GM12875 (cell line): ENCODE measurements around the gene LRP1B.

Experiments
- H3K4me3 ChIP-seq: one replicate; pipeline ENCODE4 v1.5.1; 2011; ENCODE audit warnings: low read depth, low read length, control low read depth
- TF ChIP-seq, protein P1 (sequence below): IDR thresholded peaks from 2 replicates; pipeline ENCODE4 v1.5.1; 2011; ENCODE audit warnings: low read depth, mild to moderate bottlenecking, control low read depth, inconsistent platforms, low read length, moderate library complexity, borderline replicate concordance; ENCODE audit not compliant: insufficient read depth

LRP1B gene

DNA sequence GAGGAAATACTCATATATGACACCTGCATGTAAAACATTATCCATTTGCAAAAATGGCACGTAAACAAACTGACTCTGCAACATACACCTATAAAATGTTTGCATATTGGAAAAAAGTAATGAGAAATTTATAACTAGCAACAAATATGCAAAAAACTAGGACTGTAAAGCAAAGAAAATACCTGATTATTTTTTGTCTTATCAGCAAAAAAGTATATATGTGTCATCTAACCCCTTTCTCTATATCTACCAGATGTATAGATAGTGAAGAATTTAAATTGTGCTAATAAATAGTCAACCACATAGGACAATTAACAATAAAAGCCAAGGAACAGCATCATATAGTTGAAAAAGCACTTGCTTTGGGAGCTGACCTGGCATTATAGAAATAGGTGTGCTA, 543.8 kb downstream of the LRP1B start:
- TF ChIP-seq, protein P1, sequence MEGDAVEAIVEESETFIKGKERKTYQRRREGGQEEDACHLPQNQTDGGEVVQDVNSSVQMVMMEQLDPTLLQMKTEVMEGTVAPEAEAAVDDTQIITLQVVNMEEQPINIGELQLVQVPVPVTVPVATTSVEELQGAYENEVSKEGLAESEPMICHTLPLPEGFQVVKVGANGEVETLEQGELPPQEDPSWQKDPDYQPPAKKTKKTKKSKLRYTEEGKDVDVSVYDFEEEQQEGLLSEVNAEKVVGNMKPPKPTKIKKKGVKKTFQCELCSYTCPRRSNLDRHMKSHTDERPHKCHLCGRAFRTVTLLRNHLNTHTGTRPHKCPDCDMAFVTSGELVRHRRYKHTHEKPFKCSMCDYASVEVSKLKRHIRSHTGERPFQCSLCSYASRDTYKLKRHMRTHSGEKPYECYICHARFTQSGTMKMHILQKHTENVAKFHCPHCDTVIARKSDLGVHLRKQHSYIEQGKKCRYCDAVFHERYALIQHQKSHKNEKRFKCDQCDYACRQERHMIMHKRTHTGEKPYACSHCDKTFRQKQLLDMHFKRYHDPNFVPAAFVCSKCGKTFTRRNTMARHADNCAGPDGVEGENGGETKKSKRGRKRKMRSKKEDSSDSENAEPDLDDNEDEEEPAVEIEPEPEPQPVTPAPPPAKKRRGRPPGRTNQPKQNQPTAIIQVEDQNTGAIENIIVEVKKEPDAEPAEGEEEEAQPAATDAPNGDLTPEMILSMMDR, result no peak
- no peak overlapping the region for H3K4me3 ChIP-seq

DNA sequence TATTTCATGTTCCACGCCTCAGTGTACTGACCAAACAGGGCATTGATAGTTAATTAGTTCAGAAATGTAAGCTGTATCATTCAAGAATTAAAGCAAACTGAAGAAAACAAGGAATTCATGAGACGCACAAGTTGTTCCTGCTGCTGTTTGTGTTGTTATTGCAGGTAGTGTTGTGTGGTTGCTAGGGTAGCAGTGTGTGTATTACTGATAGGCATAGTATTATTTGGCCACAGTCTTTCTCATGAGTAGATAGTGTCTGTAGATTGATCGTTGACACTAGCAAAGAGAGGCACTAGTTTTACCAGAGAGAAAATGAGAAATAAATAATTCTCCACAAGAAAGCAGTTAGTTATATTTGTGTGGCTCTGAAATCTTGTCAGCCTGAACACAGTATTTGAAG, 548.6 kb downstream of the LRP1B start:
- TF ChIP-seq, protein P1, result no peak
- H3K4me3 ChIP-seq, result no peak overlapping the region

DNA sequence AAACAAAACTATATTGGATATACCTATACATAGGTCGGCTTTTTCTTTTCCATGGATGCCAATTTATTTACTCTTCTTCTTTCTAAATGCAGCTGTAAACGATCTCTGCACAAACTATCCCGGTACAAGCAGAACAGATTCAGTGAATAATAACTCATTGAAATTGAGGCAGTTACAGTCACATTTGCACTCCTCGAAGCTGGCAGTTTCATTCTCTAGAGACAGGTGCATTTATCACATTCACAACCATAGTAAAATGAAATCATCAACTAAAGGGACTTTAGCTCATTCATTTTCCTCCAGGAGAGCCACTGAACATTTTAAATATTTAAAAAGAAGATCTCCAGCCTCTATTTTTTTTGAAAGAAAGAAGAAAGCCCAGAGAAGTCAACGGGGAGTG, 551.7 kb downstream of the LRP1B start:
- H3K4me3 ChIP-seq, result no peak overlapping the region
- TF ChIP-seq, protein P1, result no peak

DNA sequence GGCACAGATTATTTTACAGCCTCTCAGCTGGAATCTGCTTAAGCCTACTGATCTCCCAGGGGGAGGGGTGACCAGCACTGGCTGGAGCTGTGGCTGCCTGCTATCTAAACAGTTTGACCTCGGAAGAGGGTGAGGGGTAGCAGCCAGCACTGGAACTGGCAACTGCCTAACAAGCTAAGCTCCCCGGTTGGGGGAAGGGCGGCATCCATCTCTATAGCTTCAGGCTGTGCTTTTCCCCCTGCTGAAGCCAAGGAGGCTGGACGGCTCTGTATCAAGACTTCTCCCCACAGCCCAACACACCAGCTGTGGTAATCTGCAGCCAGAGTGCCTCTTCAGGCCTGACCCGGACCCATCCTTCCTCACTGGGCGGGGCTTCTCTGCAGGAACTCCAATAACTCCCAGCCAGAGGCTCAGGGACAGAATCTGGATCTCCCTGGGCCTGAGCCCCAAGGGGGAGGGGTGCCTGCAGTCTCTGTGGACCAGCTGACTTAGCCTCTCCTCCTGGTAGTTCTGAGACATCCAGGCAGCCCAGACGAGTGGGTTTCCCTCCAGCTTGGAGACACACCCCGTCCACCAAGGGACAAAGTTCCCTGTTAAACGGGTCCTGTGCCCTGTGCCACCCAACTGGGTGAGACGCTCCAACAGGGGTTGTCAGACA, 560.2 kb downstream of the LRP1B start:
- TF ChIP-seq, protein P1, result no peak
- no peak overlapping the region for H3K4me3 ChIP-seq

DNA sequence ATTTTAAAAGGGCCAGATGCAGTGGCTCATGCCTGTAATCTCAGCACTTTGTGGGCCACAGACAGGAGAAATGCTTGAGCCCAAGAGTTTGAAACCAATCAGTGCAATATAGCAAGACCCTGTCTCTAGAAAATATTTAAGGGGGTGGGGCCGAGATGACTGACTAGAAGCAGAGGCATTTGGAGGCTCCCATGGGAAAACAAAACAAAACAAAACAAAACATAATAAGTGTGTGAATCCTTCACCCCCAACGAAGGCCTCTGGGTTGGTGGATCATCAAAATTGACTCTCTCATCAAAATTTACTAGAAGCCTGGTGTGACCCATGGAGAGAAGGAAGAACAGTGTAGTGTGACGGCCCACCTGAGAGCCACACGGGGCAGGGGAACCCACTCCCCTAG, 560.9 kb downstream of the LRP1B start:
- no peak overlapping the region for H3K4me3 ChIP-seq
- TF ChIP-seq, protein P1, result no peak

DNA sequence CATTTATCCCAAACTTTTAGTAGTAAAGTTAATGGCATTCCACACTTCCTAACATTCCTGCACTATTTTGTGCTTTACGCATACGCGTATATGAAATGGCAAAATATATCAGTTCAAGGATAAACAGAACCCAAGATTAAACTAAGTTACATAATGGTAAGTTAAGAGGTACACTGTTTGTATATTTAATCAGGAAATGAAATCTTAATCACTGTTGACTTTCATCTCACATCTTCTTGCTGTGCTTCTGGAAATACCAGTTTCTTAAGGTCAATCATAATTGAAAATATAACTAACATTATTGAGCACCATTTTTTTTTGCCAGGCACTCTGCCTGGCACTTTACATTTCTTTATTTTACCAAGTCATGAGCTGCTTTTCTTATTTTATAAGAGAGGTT, 565.2 kb downstream of the LRP1B start:
- TF ChIP-seq, protein P1, result no peak
- no peak overlapping the region for H3K4me3 ChIP-seq

DNA sequence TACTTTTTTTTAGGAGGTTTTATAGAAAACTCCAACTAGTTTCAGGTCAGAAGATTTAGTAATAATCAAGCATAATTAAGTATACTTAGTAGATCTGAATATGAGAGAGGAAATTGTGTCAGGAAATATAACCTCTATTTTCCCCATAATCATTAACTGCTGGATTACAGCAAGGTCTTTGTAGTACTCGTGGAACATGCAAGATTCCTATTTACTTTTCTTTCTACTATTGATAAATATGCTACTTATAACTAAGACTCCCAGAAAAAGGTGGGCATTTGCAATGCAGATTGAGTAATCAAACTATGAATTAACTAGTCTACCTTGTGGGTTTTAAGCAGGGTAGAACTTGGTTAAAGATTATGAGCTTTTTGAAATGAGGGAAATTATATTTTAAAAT, 570.1 kb downstream of the LRP1B start:
- TF ChIP-seq, protein P1, result no peak

More for the DNA sequence above, 570.1 kb downstream of the LRP1B start:
- no peak overlapping the region for H3K4me3 ChIP-seq
